GM21515 (cell line): Measurements from ENCODE around the gene USP31.

Source experiments
- ATAC-seq: cut with Tn5 transposase; IDR thresholded peaks from one replicate; pipeline ENCODE4 v1.9.1; 2021; ENCODE audit not compliant: unreplicated experiment

The USP31 gene

DNA sequence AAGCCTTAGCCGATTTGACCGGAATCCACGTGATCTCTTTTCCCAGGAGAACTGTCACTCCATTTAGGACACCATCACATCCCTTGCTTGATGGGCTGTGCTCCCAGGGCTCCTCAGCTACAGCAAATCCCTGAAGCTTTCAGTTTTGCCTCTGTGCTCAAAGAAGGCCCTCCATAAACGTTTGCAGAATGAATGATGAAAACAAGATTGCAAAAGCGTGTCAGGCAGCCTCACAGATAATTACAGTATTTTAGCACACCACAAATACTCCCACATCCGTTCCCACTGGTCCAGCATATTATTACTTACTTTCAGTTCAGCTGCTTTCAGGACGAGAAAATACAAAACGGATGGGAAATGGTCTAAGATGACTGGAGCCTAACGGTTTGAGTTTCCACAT is 84.6 kb downstream of the USP31 start:
- no peak for ATAC-seq

DNA sequence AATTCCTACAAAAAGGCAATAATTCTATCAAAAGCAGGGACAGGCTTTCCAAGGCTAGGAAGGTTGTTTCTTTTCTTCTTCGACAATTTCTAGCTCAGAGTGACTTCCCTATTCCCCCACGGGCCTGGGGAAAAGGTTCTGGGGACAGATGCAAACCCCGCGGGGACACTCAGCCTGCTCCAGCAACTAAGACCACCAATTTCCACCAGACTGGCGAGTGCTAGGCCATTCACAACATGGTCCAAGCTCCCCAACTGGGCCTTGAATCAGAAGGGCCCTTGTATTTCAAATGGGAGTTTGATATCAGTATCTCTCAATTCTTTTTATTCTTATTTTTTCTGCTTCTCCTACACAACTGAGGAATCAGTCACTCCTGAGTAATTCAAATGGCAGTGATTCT is 86.7 kb downstream of the USP31 start:
- no peak for ATAC-seq

- ATAC-seq, result no peak
These were observed 87.6 kb downstream of the USP31 start for GRCh38 chr16:23061669-23062068.

DNA sequence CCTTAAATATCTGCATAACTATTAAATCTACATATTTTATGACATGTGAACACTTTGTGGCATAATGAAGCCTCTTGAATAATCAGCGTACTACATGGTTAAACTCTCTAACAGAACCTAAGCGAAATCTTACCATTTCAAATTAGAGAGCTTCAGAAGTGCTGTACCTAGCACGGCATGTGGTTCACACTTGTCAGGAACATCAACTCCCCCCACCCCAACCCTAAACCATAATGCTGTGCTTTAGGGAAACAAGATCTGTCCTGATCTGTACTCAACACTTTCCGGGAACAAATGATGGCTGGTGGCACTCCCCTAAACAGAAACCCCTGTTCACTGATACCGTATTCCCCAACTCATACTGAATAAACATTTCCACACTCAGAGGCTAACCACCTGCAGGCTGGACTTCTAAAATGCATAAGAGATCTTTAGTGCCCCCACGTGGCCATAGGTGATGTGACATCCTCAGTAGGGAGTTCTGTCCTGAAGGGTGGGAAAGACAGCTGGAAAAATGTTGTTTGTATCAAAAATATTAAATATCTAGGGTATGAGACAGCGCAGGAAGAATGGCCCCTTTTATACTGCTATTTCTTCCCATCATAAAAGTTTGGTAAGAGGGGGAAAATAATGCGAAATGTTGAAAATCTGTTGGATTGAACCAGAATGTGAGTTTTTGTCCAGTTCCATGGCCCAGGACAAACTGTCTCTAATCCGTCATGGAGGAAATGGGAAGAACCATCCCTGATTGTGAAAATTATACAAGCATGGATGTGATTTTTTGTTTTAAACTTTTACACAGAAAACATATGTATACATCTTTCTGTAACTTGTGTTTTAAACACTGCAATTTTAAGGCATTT is 88.6 kb downstream of the USP31 start:
- ATAC-seq, result no peak

DNA sequence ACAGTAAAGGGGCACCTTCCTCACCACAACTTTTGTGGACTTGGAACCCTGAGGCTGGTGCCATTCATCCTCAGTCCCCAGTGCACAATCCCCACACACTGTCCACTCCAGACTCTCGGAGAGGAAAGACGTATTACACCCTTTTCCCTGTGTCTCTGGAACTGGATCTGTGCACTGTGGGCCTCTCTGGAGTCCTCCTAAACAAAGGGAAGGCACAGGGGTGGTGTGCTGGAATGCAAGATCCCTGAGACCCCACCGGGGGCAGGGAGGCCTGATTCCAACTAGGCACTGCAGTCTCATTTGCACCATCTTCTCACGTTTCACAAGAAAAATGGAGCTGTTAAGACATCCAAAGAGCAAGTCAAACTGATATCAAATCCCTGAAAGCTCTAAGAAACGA is 89.8 kb downstream of the USP31 start:
- no peak for ATAC-seq

GRCh38 chr16:23058576-23058975 is 90.7 kb downstream of the USP31 start:
- no peak for ATAC-seq

GRCh38 chr16:23057013-23057596 is 92.1 kb downstream of the USP31 start:
- ATAC-seq, result no peak

DNA sequence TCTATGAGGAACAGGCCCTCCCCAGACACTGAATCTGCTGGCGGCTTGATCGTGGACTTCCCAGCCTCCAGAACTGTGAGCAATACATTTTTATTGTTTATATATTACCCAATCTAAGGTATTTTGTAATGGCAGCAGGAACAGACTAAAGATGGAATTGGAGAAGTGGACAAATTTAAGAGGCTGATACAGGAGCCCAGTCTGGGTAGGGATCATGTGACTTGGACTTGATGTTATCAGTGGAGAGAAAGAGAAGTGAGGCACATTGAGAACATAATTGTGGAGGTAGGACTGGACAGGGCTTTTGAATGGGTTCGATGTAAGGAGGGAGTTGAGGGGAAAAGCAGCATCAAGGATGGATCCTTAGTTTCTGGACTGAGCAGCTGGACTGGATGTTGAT is 93.8 kb downstream of the USP31 start:
- ATAC-seq, result no peak

- no peak for ATAC-seq
These were observed 96.2 kb downstream of the USP31 start for GRCh38 chr16:23052908-23053580.

GRCh38 chr16:23052221-23052620 is 97.0 kb downstream of the USP31 start:
- no peak for ATAC-seq

- no peak for ATAC-seq
These were observed 97.7 kb downstream of the USP31 start for GRCh38 chr16:23051587-23051986.

- no peak for ATAC-seq
These were observed 101.1 kb downstream of the USP31 start for GRCh38 chr16:23048164-23048563.

GRCh38 chr16:23045025-23045424 is 104.2 kb downstream of the USP31 start:
- no peak for ATAC-seq

DNA sequence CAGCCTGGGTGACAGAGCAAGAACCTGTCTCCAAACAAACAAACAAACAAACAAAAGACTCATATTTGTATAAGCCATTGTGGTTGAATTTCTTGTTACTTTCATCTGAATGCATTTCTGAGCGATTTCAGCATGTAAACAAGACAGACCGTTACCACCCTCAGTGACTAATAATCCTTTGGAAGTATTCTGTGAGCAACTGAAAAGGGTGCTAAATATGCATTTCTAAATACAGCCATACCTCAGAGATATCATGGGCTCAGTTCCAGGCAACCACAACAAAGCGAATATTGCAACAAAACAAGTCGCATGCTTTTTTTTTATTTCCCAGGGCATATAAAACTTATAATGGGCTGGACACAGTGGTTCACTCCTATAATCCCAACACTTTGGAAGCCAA is 109.0 kb downstream of the USP31 start:
- ATAC-seq, result no peak

- no peak for ATAC-seq
These were observed 110.1 kb downstream of the USP31 start for GRCh38 chr16:23039118-23039517.

- ATAC-seq, result no peak
These were observed 114.0 kb downstream of the USP31 start for GRCh38 chr16:23035240-23035639.

- no peak for ATAC-seq
These were observed 117.6 kb downstream of the USP31 start for GRCh38 chr16:23031508-23032098.

- no peak for ATAC-seq
These were observed 119.4 kb downstream of the USP31 start for GRCh38 chr16:23029733-23030420.

GRCh38 chr16:23027386-23027785 is 121.9 kb downstream of the USP31 start:
- no peak for ATAC-seq

DNA sequence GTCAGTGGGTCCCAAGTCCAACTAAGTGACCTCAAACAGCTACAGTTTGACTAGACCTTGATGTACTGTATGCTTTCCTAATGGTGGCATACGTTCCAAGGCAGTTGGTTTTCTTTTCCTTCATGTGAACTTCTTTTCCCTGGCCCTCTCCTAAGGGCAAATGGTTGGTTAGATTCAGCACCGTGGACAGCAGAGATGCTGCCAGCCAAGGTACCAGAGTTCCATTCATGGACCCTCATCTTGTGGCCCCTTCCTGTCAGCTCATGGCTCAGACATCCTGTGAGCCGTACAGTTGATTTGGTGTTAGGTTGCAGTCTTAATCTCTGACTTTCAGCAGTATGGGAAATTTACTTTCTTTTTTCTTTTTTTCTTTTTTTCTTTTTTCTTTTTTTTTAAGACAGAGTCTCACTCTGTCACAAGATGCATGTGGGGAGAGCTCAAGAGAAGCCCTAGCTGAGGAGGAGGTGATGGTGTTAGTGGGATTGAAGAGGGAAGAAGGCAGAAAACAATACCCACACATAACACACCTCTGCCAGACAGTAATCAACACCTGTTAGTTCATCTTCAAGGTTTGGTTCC is 122.4 kb downstream of the USP31 start:
- ATAC-seq, result no peak
